HG02938 (cell line): Measurements from ENCODE around the gene POLR2F.
"Not testable (repeated sequence)": the region's sequence is repeated elsewhere in the genome, so short reads cannot be mapped to it uniquely, and the experiment has no call there.

Source experiments
- ATAC-seq: cut with Tn5 transposase; IDR thresholded peaks from one replicate; pipeline ENCODE4 v1.9.1; 2021; ENCODE audit warnings: mild to moderate bottlenecking, moderate library complexity; ENCODE audit not compliant: unreplicated experiment

POLR2F gene

GRCh38 chr22:37924386-37925065, 29.0 kb upstream of the POLR2F start:
- no peak for ATAC-seq

GRCh38 chr22:37925330-37925729, 28.2 kb upstream of the POLR2F start:
- no peak for ATAC-seq

GRCh38 chr22:37925767-37926166, 27.7 kb upstream of the POLR2F start:
- ATAC-seq: no peak

- ATAC-seq: no peak
Measured at GRCh38 chr22:37926358-37926757, 27.1 kb upstream of the POLR2F start.

- ATAC-seq: no peak
Measured at GRCh38 chr22:37926771-37927636, 26.5 kb upstream of the POLR2F start.

- ATAC-seq: no peak
Measured at GRCh38 chr22:37927637-37927936, 25.9 kb upstream of the POLR2F start.

GRCh38 chr22:37929390-37929789, 24.1 kb upstream of the POLR2F start:
- ATAC-seq: no peak

- no peak for ATAC-seq
Measured at GRCh38 chr22:37930270-37930951, 23.1 kb upstream of the POLR2F start.

- ATAC-seq: no peak
Measured at GRCh38 chr22:37930952-37931440, 22.5 kb upstream of the POLR2F start.

- ATAC-seq: no peak
Measured at GRCh38 chr22:37931893-37932389, 21.6 kb upstream of the POLR2F start.

GRCh38 chr22:37932401-37932800, 21.1 kb upstream of the POLR2F start:
- no peak for ATAC-seq

- no peak for ATAC-seq
Measured at GRCh38 chr22:37932821-37933578, 20.5 kb upstream of the POLR2F start.

- ATAC-seq: peak; percentile 63
Measured at GRCh38 chr22:37933711-37934376, 19.7 kb upstream of the POLR2F start.

- ATAC-seq: no peak
Measured at GRCh38 chr22:37940698-37941376, 12.7 kb upstream of the POLR2F start.

GRCh38 chr22:37942133-37942532, 11.4 kb upstream of the POLR2F start:
- no peak for ATAC-seq

GRCh38 chr22:37943136-37943824, 10.2 kb upstream of the POLR2F start:
- ATAC-seq: no peak

- ATAC-seq: no peak
Measured at GRCh38 chr22:37943825-37944198, 9.7 kb upstream of the POLR2F start.

- ATAC-seq: not testable (repeated sequence)
Measured at GRCh38 chr22:37944423-37944822, 9.1 kb upstream of the POLR2F start.

- not testable (repeated sequence) for ATAC-seq
Measured at GRCh38 chr22:37947142-37947795, 6.2 kb upstream of the POLR2F start.
